Liver (tissue), 9 donors: ENCODE measurements around the gene RNASE12. TPM values are rescaled to one million over a fixed set of nuclear protein-coding genes. Genes with fewer than 3 reads are reported as not detected.

Experiments
- DNase-seq: peaks from one replicate; pipeline ENCODE4 v3.0.0-alpha.2; 2017; ENCODE audit warnings: low spot score
- H3K27ac ChIP-seq, 2 donors: one replicate each; pipeline ENCODE4 v1.7.0; 2013; ENCODE audit warnings: inconsistent platforms in 2 of 2, low read length in 2 of 2, control low read depth in 1 of 2, low read depth in 1 of 2, mild to moderate bottlenecking in 1 of 2
- H3K27me3 ChIP-seq, 4 donors: one replicate each; pipeline versions ENCODE4 v1.6.1 to v1.7.0; 2013; ENCODE audit warnings: low read length in 3 of 4, inconsistent platforms in 1 of 4, mild to moderate bottlenecking in 1 of 4, moderate library complexity in 1 of 4; ENCODE audit not compliant: control insufficient read depth in 4 of 4, insufficient read depth in 4 of 4
- H3K36me3 ChIP-seq, 4 donors: one replicate each; pipeline versions ENCODE4 v1.6.1 to v1.7.0; 2013; ENCODE audit warnings: low read length in 3 of 4, mild to moderate bottlenecking in 3 of 4, low read depth in 1 of 4, moderate library complexity in 1 of 4; ENCODE audit not compliant: control insufficient read depth in 4 of 4, insufficient read depth in 3 of 4
- H3K4me1 ChIP-seq, 4 donors: one replicate each; pipeline versions ENCODE4 v1.6.1 to v1.7.0; 2013; ENCODE audit warnings: low read length in 3 of 4, mild to moderate bottlenecking in 3 of 4, moderate library complexity in 1 of 4; ENCODE audit not compliant: control insufficient read depth in 4 of 4, insufficient read depth in 4 of 4
- H3K4me3 ChIP-seq, 3 donors: one replicate each; pipeline versions ENCODE4 v1.6.1 to v1.7.0; 2013; ENCODE audit warnings: low read length in 3 of 3, control low read depth in 1 of 3, low read depth in 1 of 3, mild to moderate bottlenecking in 1 of 3
- H3K9ac ChIP-seq, 2 donors: one replicate each; pipeline ENCODE4 v1.7.0; 2013; ENCODE audit warnings: low read length in 2 of 2, mild to moderate bottlenecking in 2 of 2, moderate library complexity in 2 of 2, control low read depth in 1 of 2, low read depth in 1 of 2
- H3K9me3 ChIP-seq, 4 donors: one replicate each; pipeline versions ENCODE4 v1.6.1 to v1.7.0; 2013; ENCODE audit warnings: low read length in 3 of 4; ENCODE audit not compliant: control insufficient read depth in 4 of 4
- EGR1 ChIP-seq, 2 donors: IDR thresholded peaks; 2 replicates each; pipeline ENCODE4 v1.6.1; 2016 to 2018; ENCODE audit warnings: antibody characterized with exemption in 2 of 2, low read depth in 2 of 2
- FOXA1 ChIP-seq: IDR thresholded peaks from 2 replicates; pipeline ENCODE4 v1.6.1; 2016; ENCODE audit warnings: antibody characterized with exemption
- FOXA2 ChIP-seq: IDR thresholded peaks from 2 replicates; pipeline ENCODE4 v1.6.1; 2016; ENCODE audit warnings: antibody characterized with exemption
- GABPA ChIP-seq, 2 donors: IDR thresholded peaks in 1 of 2; conservative IDR thresholded peaks in 1 of 2; 2 replicates each; pipeline ENCODE4 v1.6.1; 2016; ENCODE audit warnings: antibody characterized with exemption in 2 of 2, mild to moderate bottlenecking in 1 of 2, moderate library complexity in 1 of 2
- HNF4A ChIP-seq, 2 donors: conservative IDR thresholded peaks; 2 replicates each; pipeline ENCODE4 v1.6.1; 2016; ENCODE audit warnings: antibody characterized with exemption in 2 of 2, mild to moderate bottlenecking in 2 of 2
- HNF4G ChIP-seq: IDR thresholded peaks from 2 replicates; pipeline ENCODE4 v1.6.1; 2016; ENCODE audit warnings: antibody characterized with exemption
- JUND ChIP-seq, 2 donors: IDR thresholded peaks; 2 replicates each; pipeline ENCODE4 v1.6.1; 2016; ENCODE audit warnings: antibody characterized with exemption in 2 of 2
- NR2F2 ChIP-seq: IDR thresholded peaks from 2 replicates; pipeline ENCODE4 v1.6.1; 2016; ENCODE audit warnings: antibody characterized with exemption
- RAD21 ChIP-seq, 2 donors: IDR thresholded peaks; 2 replicates each; pipeline ENCODE4 v1.6.1; 2016; ENCODE audit warnings: antibody characterized with exemption in 2 of 2, mild to moderate bottlenecking in 2 of 2
- RXRA ChIP-seq, 2 donors: IDR thresholded peaks; 2 replicates each; pipeline ENCODE4 v1.6.1; 2017 to 2018; ENCODE audit warnings: antibody characterized with exemption in 2 of 2, mild to moderate bottlenecking in 1 of 2
- SP1 ChIP-seq: IDR thresholded peaks from 2 replicates; pipeline ENCODE4 v1.6.1; 2018; ENCODE audit warnings: antibody characterized with exemption, mild to moderate bottlenecking
- TAF1 ChIP-seq: conservative IDR thresholded peaks from 2 replicates; pipeline ENCODE4 v1.6.1; 2016; ENCODE audit warnings: antibody characterized with exemption, mild to moderate bottlenecking
- YY1 ChIP-seq: IDR thresholded peaks from 2 replicates; pipeline ENCODE4 v1.6.1; 2016; ENCODE audit warnings: antibody characterized with exemption, mild to moderate bottlenecking
- WGBS: extraction: QIAGEN DNeasy Blood & Tissue Kit; methylation state at CpG from one replicate; pipeline ENCODE4 v1.1.7; 2013; 5-methylcytosine and 5-hydroxymethylcytosine counted together
- polyA plus RNA-seq, 2 donors: library from polyadenylated mRNA; stranded (reverse) in 1 of 2; unstranded in 1 of 2; fragments of 200-250 nt in 1 of 2; fragments of >200 nt in 1 of 2; fragmentation: Nextera tagmentation in 1 of 2; extraction: Ambion mirVana in 1 of 2; gene quantifications; one replicate each; pipeline versions ENCODE4 v1.2.1 to v1.2.3, GENCODE V29; 2013 to 2015
- total RNA-seq, 2 donors: library from RNA; depleted of rRNA; stranded (reverse); fragments of >200 nt; gene quantifications; one replicate each; pipeline ENCODE4 v1.2.3, GENCODE V29; 2014
- TF ChIP-seq, protein P1 (sequence below): fragments of 150-350 bp; IDR thresholded peaks from 2 replicates; pipeline ENCODE4 v1.5.1; 2017; ENCODE audit warnings: improper control_type of control experiment, low read depth, low read length; ENCODE audit not compliant: missing input control
- TF ChIP-seq, protein P2 (sequence below): IDR thresholded peaks from 2 replicates; pipeline ENCODE4 v1.6.1; 2016; ENCODE audit warnings: antibody characterized with exemption
- TF ChIP-seq, protein P3 (sequence below): IDR thresholded peaks from 2 replicates; pipeline ENCODE4 v1.6.1; 2016; ENCODE audit warnings: antibody characterized with exemption, mild to moderate bottlenecking
- TF ChIP-seq, protein P4 (sequence below): IDR thresholded peaks from 2 replicates; pipeline ENCODE4 v1.6.1; 2016; ENCODE audit warnings: antibody characterized with exemption
- TF ChIP-seq, protein P5 (sequence below): IDR thresholded peaks from 2 replicates; pipeline ENCODE4 v1.6.1; 2016; ENCODE audit warnings: antibody characterized with exemption
- donor health status: healthy.
- donor health status: healthy.
- donor health status: healthy.
- donor health status: healthy.
- donor health status: healthy.

Gene RNASE12
- total and polyA plus RNA-seq, 4 donors, result not detected

DNA sequence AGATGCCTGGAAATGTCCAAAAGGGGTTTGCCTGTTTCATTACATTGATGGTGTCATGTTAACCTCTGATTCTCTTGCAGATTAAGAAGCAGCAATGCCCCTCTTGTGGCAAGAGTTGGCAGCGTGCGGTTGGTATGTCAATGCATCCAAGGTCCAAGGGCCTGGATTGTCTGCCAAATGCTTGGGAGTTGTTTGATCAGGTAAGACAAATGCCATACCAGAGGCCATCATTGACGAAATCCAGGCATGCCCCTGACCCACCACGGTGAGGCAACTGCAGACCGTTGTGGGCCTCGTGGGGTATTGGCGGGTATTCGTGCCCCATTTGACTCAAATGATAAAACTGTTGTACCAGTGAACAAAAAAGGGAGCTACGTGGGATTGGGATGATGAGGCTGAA, 11.4 kb upstream of the RNASE12 start (continued):
- TF ChIP-seq, protein P1, sequence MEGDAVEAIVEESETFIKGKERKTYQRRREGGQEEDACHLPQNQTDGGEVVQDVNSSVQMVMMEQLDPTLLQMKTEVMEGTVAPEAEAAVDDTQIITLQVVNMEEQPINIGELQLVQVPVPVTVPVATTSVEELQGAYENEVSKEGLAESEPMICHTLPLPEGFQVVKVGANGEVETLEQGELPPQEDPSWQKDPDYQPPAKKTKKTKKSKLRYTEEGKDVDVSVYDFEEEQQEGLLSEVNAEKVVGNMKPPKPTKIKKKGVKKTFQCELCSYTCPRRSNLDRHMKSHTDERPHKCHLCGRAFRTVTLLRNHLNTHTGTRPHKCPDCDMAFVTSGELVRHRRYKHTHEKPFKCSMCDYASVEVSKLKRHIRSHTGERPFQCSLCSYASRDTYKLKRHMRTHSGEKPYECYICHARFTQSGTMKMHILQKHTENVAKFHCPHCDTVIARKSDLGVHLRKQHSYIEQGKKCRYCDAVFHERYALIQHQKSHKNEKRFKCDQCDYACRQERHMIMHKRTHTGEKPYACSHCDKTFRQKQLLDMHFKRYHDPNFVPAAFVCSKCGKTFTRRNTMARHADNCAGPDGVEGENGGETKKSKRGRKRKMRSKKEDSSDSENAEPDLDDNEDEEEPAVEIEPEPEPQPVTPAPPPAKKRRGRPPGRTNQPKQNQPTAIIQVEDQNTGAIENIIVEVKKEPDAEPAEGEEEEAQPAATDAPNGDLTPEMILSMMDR, result no peak
- TF ChIP-seq RXRA (IDR thresholded peaks at IDR 0.05) (no peak), RAD21 (IDR thresholded peaks at IDR 0.05) (peak in 1 of 2 donors; percentile 17), GABPA (IDR thresholded peaks at IDR 0.05 in 1 of 2, conservative IDR thresholded peaks at IDR 0.05 in 1 of 2) (no peak), HNF4G (no peak), SP1 (no peak)
- TF ChIP-seq, protein P2, sequence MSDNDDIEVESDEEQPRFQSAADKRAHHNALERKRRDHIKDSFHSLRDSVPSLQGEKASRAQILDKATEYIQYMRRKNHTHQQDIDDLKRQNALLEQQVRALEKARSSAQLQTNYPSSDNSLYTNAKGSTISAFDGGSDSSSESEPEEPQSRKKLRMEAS, result no peak

DNA sequence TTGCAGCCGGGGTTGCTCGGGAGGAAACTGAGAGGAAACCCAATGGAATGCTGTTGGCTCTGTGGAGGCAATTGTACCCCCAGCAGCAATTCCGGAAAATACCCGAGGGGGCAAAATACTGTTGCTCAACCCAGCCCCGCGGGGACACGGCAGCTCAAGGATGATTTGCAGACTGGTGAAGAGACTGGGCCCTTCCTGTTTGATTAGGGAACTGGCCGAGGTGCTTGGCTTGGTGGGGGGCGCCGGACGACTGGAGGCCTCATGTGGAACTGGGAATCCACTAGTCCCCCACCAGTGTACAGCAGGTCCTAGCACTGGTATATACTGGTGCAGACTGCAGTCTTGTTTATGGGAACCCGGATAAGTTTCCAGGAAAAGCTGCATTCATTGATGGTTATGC, 10.3 kb upstream of the RNASE12 start:
- Histone ChIP-seq H3K4me3 (no peak overlapping the region), H3K27ac (no peak overlapping the region), H3K36me3 (no peaks in the 10 kb centered on the region), H3K9me3 (no peaks in the 10 kb centered on the region), H3K9ac (no peak overlapping the region), H3K27me3 (no peaks in the 10 kb centered on the region), H3K4me1 (peaks cover 0 to 11% (median 0%) of the 10 kb centered on the region in 4 donors)
- 82% methylated on average over 12 of the region's 12 CpGs for WGBS
- TF ChIP-seq, protein P3, sequence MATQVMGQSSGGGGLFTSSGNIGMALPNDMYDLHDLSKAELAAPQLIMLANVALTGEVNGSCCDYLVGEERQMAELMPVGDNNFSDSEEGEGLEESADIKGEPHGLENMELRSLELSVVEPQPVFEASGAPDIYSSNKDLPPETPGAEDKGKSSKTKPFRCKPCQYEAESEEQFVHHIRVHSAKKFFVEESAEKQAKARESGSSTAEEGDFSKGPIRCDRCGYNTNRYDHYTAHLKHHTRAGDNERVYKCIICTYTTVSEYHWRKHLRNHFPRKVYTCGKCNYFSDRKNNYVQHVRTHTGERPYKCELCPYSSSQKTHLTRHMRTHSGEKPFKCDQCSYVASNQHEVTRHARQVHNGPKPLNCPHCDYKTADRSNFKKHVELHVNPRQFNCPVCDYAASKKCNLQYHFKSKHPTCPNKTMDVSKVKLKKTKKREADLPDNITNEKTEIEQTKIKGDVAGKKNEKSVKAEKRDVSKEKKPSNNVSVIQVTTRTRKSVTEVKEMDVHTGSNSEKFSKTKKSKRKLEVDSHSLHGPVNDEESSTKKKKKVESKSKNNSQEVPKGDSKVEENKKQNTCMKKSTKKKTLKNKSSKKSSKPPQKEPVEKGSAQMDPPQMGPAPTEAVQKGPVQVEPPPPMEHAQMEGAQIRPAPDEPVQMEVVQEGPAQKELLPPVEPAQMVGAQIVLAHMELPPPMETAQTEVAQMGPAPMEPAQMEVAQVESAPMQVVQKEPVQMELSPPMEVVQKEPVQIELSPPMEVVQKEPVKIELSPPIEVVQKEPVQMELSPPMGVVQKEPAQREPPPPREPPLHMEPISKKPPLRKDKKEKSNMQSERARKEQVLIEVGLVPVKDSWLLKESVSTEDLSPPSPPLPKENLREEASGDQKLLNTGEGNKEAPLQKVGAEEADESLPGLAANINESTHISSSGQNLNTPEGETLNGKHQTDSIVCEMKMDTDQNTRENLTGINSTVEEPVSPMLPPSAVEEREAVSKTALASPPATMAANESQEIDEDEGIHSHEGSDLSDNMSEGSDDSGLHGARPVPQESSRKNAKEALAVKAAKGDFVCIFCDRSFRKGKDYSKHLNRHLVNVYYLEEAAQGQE, result no peak
- TF ChIP-seq, protein P4, sequence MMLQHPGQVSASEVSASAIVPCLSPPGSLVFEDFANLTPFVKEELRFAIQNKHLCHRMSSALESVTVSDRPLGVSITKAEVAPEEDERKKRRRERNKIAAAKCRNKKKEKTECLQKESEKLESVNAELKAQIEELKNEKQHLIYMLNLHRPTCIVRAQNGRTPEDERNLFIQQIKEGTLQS, result no peak
- TF ChIP-seq SP1 (no peak), HNF4A (conservative IDR thresholded peaks at IDR 0.05) (no peak), FOXA1 (no peak), TAF1 (no peak), RAD21 (IDR thresholded peaks at IDR 0.05) (no peak), HNF4G (no peak), NR2F2 (no peak), JUND (IDR thresholded peaks at IDR 0.05) (no peak), EGR1 (IDR thresholded peaks at IDR 0.05; ENCODE audit: low read depth in 2 of 2) (no peak), YY1 (no peak), RXRA (IDR thresholded peaks at IDR 0.05) (no peak), FOXA2 (no peak), GABPA (IDR thresholded peaks at IDR 0.05 in 1 of 2, conservative IDR thresholded peaks at IDR 0.05 in 1 of 2) (no peak)
- TF ChIP-seq, protein P2, result no peak
- TF ChIP-seq, protein P1, result no peak
- TF ChIP-seq, protein P5, sequence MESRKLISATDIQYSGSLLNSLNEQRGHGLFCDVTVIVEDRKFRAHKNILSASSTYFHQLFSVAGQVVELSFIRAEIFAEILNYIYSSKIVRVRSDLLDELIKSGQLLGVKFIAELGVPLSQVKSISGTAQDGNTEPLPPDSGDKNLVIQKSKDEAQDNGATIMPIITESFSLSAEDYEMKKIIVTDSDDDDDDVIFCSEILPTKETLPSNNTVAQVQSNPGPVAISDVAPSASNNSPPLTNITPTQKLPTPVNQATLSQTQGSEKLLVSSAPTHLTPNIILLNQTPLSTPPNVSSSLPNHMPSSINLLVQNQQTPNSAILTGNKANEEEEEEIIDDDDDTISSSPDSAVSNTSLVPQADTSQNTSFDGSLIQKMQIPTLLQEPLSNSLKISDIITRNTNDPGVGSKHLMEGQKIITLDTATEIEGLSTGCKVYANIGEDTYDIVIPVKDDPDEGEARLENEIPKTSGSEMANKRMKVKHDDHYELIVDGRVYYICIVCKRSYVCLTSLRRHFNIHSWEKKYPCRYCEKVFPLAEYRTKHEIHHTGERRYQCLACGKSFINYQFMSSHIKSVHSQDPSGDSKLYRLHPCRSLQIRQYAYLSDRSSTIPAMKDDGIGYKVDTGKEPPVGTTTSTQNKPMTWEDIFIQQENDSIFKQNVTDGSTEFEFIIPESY, result no peak
- no peak for DNase-seq
